Fibroblast of skin of left biceps (primary cell): ENCODE measurements around the gene HLA-DPB1.
"Not testable (repeated sequence)": the region's sequence is repeated elsewhere in the genome, so short reads cannot be mapped to it uniquely, and the experiment has no call there.

ENCODE experiments used
- DNase-seq, 2 experiments: peaks; one replicate each; pipeline ENCODE4 v3.0.0-alpha.2; 2013; ENCODE audit warnings: low read depth in 2 of 2

Gene HLA-DPB1

GRCh38 chr6:33071569-33071968 lies 4.2 kb upstream of the HLA-DPB1 start:
- no peak for DNase-seq

- DNase-seq: no peak
Measured at GRCh38 chr6:33072508-33073100, 3.2 kb upstream of the HLA-DPB1 start.

GRCh38 chr6:33073431-33073871 lies 2.3 kb upstream of the HLA-DPB1 start, which contains the start of gene HLA-DPA1:
Gene HLA-DPA1 (minus strand): TSS chr6:33073649.
- no peak for DNase-seq

- no peak for DNase-seq
Measured at GRCh38 chr6:33075208-33075567, 602 bp upstream of the HLA-DPB1 start.

- no peak for DNase-seq
Measured at GRCh38 chr6:33076406-33076934, 680 bp downstream of the HLA-DPB1 start.

GRCh38 chr6:33077908-33078307 lies 2.1 kb downstream of the HLA-DPB1 start:
- no peak for DNase-seq

GRCh38 chr6:33078442-33078841 lies 2.7 kb downstream of the HLA-DPB1 start:
- no peak for DNase-seq

GRCh38 chr6:33078919-33079521 lies 3.2 kb downstream of the HLA-DPB1 start:
- DNase-seq: no peak

GRCh38 chr6:33079580-33079979 lies 3.8 kb downstream of the HLA-DPB1 start:
- DNase-seq: no peak

- peak in 1 of 2 experiments; percentile 11 for DNase-seq
Measured at GRCh38 chr6:33080127-33081089, 4.6 kb downstream of the HLA-DPB1 start.

- no peak for DNase-seq
Measured at GRCh38 chr6:33081098-33081824, 5.5 kb downstream of the HLA-DPB1 start.

- no peak for DNase-seq
Measured at GRCh38 chr6:33082702-33083101, 6.9 kb downstream of the HLA-DPB1 start.

- no peak for DNase-seq
Measured at GRCh38 chr6:33085627-33086026, 9.8 kb downstream of the HLA-DPB1 start.

GRCh38 chr6:33088258-33088930 lies 12.6 kb downstream of the HLA-DPB1 start:
- DNase-seq: no peak

GRCh38 chr6:33088931-33089620 lies 13.3 kb downstream of the HLA-DPB1 start:
- DNase-seq: no peak

GRCh38 chr6:33091957-33092356 lies 16.2 kb downstream of the HLA-DPB1 start:
- no peak for DNase-seq

GRCh38 chr6:33092385-33092784 lies 16.6 kb downstream of the HLA-DPB1 start:
- DNase-seq: no peak

- DNase-seq: no peak
Measured at GRCh38 chr6:33093855-33094254, 18.1 kb downstream of the HLA-DPB1 start.

GRCh38 chr6:33095681-33096080 lies 19.9 kb downstream of the HLA-DPB1 start:
- no peak for DNase-seq

- not testable (repeated sequence) for DNase-seq
Measured at GRCh38 chr6:33101121-33101737, 25.4 kb downstream of the HLA-DPB1 start.
